Coronary artery (tissue), 2 donors: ENCODE results near the gene MYH7B.

Experiments used
- DNase-seq: peaks from one replicate; pipeline ENCODE4 v3.0.0-alpha.2; 2017; ENCODE audit warnings: low spot score
- H3K27ac ChIP-seq, 2 donors: fragments of 200-600 bp; sonication (generic); one replicate each; pipeline ENCODE4 v1.5.1; 2016 to 2019
- H3K4me3 ChIP-seq: fragments of 200-600 bp; sonication (generic); 2 replicates; pipeline ENCODE4 v1.5.1; 2016; ENCODE audit warnings: mild to moderate bottlenecking, moderate library complexity
- TF ChIP-seq, protein P1 (sequence below): fragments of 200-600 bp; sonication (generic); IDR thresholded peaks from one replicate; pipeline ENCODE4 v1.5.1; 2019; ENCODE audit warnings: antibody characterized with exemption

Gene MYH7B

DNA sequence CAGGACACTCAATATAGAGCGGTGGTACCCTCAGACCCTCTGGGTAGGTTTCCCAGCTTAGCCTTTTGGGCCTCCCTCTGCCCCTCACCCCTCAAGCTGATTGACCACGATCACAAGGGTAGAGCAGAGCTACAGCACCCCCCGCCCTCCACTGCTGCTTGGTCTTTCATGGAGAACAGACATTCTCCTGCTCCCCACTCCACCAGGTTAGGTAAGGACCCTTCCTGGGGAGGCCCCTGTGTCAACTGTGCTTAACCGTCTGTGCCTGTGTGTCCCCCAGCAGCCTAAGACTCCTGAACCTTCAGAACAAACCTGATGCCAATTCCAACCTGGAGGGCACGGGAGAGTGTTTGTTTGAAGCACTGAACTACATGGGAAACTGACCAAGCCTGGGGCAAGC is 11.8 kb downstream of the MYH7B start:
- no peak for DNase-seq
- H3K4me3 ChIP-seq, result no peak overlapping the region
- TF ChIP-seq, protein P1, sequence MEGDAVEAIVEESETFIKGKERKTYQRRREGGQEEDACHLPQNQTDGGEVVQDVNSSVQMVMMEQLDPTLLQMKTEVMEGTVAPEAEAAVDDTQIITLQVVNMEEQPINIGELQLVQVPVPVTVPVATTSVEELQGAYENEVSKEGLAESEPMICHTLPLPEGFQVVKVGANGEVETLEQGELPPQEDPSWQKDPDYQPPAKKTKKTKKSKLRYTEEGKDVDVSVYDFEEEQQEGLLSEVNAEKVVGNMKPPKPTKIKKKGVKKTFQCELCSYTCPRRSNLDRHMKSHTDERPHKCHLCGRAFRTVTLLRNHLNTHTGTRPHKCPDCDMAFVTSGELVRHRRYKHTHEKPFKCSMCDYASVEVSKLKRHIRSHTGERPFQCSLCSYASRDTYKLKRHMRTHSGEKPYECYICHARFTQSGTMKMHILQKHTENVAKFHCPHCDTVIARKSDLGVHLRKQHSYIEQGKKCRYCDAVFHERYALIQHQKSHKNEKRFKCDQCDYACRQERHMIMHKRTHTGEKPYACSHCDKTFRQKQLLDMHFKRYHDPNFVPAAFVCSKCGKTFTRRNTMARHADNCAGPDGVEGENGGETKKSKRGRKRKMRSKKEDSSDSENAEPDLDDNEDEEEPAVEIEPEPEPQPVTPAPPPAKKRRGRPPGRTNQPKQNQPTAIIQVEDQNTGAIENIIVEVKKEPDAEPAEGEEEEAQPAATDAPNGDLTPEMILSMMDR, result no peak

DNA sequence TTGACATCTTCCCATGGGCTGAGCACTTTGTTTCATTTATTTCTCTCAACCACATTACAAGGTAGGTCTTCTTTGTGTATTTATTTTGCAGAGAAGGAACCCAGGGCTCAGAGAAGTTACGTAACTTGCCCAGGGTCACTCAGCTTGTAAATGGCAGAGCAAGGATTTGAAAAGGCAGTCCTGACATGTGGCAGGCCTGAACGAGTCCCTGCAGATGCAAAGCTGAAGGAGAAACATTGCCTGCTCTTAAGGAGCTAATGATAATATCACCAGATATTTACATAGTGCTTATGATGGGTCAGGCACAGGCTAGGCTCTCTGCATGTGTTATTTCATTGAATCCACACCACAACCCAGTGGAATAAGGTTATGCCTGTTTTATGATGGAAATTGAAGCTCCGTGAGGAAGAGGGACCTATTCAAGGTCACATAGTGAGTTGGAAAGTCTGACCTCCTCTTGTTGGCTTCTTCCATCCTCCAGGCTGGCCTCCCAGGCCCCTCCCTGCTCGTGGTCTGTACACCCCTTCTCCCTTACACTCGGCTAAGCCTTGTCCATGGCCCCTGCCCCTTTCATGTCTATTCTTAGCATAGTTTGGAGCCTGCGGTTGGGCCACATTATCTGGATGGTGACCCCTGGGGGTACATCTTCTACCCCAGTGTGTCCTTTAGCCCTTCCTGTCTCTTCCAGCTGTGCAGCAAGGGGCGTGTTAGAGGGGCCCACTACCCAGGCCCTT is 12.5 kb downstream of the MYH7B start:
- TF ChIP-seq, protein P1, result no peak
- no peak overlapping the region for H3K27ac ChIP-seq
- H3K4me3 ChIP-seq, result no peak overlapping the region
- DNase-seq, result peak; percentile 26

More for the DNA sequence above, 11.8 kb downstream of the MYH7B start:
- H3K27ac ChIP-seq, result no peak overlapping the region

DNA sequence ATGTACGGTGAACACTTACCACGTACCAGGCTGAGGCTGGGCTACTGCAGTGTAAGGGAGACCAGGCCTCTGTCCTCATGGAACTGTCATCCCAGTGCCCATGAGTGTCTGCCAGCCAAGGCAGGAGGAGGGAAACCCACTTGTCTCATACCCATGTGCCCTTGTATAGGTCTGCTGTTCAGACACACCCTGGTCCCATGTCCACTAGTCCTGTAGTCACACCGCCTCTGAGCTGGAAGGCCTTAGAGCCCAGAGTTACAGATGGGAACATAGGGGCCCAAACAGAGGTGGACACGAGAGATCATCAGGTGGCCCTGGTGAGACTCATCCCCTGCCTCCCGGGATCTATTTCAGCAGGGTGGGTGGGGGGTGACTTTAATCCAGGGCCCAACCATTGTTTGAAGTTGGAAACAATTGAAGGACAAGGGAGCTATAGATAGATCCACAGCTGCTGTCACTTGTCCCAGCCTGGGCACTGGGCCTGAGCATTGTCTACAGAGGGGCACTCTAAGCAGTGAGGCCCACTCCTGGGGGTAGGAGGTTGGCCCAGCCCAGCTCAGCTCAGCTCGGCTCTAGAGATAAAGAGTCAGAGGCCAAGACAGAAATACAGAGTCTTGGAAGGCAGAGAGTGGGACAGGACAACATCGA is 14.6 kb downstream of the MYH7B start:
- TF ChIP-seq, protein P1, result no peak
- no peak for DNase-seq
- Histone ChIP-seq H3K4me3 (no peak overlapping the region), H3K27ac (no peak overlapping the region)

DNA sequence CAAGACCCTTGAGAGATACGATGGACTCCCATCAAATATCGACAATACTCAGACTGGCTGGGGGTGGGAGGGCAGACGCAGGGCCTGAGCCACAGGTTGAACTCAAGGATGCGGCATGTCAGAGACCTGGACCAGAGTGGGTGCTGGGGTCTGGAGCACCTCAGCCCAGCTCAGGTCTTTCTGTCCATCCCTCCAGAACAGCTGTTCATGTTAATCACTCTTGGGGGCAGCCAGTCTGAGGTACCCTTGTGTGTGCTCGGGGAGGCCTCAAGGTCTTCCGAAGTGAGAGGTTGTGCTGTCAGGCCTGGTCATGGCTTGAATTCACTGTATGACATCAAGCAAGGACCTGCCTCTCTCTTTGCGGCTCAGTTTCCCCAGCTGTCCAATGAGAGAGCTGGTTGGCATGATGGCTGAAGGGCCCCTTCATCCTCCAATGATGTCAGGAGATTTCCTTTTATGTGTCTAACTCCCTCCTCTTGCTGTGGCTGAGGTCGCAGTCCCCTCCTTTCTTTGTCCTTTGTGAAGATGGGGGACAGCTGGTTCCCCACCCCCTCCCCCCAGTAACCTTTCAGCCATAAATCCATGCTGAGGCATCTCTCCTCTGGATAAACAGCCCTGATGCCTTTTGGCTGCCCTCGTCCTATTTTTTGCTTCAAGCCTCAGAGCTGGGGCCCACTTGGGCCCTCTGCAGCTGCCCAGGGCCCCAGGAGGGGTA is 15.3 kb downstream of the MYH7B start:
- no peak for DNase-seq
- Histone ChIP-seq H3K4me3 (no peak overlapping the region), H3K27ac (no peak overlapping the region)
- TF ChIP-seq, protein P1, result no peak

DNA sequence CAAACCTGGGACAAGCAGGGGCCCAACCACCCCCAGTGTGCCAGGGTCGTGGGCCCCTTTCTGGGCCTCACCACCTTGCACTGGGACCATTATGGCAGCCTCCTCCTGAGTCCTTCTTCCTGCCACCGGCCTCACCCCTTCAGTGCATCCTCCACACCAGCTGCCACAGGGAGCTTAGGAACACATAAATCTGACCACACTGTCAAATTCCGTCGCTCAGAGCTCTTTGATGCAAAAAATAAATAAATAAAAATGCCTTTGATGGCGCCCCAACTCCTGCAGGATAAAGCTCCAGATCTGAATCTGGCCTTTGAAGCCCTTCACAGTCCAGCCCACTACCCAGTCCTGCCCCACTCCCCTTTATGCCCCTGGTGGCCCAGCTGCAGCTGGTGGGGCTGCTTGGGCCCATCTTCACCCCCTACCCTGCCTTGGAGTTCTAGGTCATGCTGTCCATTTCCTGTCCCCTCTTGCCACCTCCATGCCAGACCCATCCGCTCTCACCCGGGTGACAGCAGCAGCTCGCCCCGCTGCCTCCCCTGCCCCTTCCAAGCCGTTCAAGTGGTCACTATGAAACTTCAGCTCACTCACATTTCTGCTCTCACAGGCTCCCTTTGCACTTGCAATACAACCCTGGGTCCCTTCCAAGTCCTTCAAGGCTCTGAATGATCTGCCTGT is 16.0 kb downstream of the MYH7B start:
- no peak for DNase-seq
- Histone ChIP-seq H3K27ac (no peak overlapping the region), H3K4me3 (no peak overlapping the region)
- TF ChIP-seq, protein P1, result no peak

DNA sequence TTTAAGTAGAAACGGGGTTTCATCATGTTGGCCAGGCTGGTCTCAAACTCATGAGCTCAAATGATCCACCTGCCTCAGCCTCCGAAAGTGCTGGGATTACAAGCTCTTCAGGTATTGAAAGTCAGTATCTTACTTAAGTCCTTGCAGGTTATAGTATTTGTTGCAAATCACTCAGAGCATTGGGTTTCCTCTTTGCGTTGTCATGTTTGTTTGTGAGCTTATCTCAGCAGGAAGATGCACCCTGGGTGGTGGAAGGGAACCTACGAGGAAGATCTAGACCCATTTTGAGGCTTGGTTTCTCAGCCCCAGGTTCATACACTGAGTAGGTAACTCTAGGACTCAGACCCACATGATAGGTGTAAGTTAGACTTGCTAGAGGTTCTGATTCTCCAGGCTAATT is 18.6 kb downstream of the MYH7B start:
- TF ChIP-seq, protein P1, result no peak

More for the DNA sequence above, 18.6 kb downstream of the MYH7B start:
- no peak for DNase-seq
- Histone ChIP-seq H3K4me3 (no peak overlapping the region), H3K27ac (no peak overlapping the region)
